Omental fat pad (tissue), 4 donors: ENCODE measurements around the gene ALG12. TPM values are rescaled to one million over a fixed set of nuclear protein-coding genes. Genes with fewer than 3 reads are reported as not detected.

Source experiments
- ATAC-seq: fragments of 150-250 bp; one replicate; pipeline ENCODE4 v1.9.1; 2016; ENCODE audit warnings: mild to moderate bottlenecking, moderate library complexity; ENCODE audit not compliant: low FRiP score
- DNase-seq: peaks from one replicate; pipeline ENCODE4 v3.0.0-alpha.2; 2019; ENCODE audit warnings: low spot score
- total RNA-seq, 4 donors: library from RNA; depleted of rRNA; stranded (reverse); fragments of >200 nt; gene quantifications; one replicate each; pipeline ENCODE4 v1.1.0, GENCODE V29; 2016
- TF ChIP-seq, protein P1 (sequence below), 3 donors: fragments of 450-650 bp; IDR thresholded peaks; one replicate each; pipeline ENCODE4 v1.5.1; 2016 to 2017; ENCODE audit warnings: antibody characterized with exemption in 3 of 3, mild to moderate bottlenecking in 3 of 3, moderate library complexity in 2 of 3

Gene ALG12
- total RNA-seq, 4 donors from 2014 or later = 11.7 to 21.8 (median 13.0) TPM

DNA sequence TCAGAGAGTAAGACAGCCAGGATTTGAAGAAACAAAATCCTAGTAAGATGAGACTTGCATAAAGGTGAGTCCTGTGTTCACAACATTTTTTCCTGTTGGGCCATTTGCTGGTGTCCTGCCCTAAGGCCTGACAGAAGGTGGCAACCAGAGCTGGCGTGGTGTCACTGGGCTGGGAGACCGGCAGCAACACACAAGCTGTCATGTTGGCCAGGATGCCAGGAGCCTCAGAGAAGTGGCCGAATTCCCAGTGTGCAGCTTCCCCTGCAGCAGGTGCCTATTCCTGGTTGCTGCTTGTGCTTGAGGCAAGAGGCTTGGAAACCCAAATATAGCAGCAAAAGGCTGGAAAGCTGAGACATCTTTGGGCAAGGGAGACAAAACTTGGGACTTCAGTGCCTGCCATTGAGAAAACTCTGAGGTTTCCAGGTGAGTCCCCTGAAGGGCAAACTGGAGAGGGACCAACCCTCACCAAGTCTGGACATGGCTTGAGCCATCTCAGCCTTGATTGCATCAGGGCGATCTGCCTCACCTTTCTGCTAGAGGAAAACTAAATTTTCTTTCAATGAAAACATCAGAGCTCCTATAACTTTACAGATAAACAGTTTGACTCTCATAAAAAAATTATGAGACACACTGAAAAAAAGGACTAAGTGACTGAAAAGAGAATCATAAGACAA, 25.9 kb downstream of the ALG12 start:
- TF ChIP-seq, protein P1, sequence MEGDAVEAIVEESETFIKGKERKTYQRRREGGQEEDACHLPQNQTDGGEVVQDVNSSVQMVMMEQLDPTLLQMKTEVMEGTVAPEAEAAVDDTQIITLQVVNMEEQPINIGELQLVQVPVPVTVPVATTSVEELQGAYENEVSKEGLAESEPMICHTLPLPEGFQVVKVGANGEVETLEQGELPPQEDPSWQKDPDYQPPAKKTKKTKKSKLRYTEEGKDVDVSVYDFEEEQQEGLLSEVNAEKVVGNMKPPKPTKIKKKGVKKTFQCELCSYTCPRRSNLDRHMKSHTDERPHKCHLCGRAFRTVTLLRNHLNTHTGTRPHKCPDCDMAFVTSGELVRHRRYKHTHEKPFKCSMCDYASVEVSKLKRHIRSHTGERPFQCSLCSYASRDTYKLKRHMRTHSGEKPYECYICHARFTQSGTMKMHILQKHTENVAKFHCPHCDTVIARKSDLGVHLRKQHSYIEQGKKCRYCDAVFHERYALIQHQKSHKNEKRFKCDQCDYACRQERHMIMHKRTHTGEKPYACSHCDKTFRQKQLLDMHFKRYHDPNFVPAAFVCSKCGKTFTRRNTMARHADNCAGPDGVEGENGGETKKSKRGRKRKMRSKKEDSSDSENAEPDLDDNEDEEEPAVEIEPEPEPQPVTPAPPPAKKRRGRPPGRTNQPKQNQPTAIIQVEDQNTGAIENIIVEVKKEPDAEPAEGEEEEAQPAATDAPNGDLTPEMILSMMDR (IDR thresholded peaks at IDR 0.05) = no peak
- ATAC-seq (no peak), DNase-seq (no peak)

- TF ChIP-seq, protein P1 (IDR thresholded peaks at IDR 0.05) = no peak
- DNase-seq (no peak), ATAC-seq (no peak)
These were observed 29.2 kb downstream of the ALG12 start for GRCh38 chr22:49889071-49889470.

DNA sequence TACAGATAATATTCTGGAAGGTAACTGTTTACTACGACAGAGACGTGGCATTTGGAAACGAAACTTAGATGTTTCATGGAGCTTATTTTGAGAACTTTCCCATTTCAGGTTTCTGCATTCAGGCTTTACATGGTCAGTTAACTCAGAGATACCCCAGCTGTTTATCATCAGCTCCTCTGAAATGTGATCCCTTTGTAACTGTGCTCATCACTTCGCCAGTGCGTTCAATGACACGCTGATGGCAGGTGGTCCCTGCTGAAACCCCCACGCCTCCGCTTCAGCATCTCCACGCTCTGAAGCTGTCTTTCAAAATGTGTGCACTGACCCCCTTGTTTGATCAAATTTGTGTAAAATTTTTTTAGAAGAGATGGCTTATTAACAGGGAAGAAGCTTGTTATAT, 30.5 kb downstream of the ALG12 start:
- ATAC-seq = no peak
- DNase-seq = no peak
- TF ChIP-seq, protein P1 (IDR thresholded peaks at IDR 0.05) = no peak

GRCh38 chr22:49887064-49887451, 31.2 kb downstream of the ALG12 start:
- ATAC-seq = no peak
- no peak for DNase-seq
- TF ChIP-seq, protein P1 (IDR thresholded peaks at IDR 0.05) = no peak

GRCh38 chr22:49886346-49887063, 31.7 kb downstream of the ALG12 start:
- TF ChIP-seq, protein P1 (IDR thresholded peaks at IDR 0.05) = no peak
- DNase-seq (no peak), ATAC-seq (no peak)

DNA sequence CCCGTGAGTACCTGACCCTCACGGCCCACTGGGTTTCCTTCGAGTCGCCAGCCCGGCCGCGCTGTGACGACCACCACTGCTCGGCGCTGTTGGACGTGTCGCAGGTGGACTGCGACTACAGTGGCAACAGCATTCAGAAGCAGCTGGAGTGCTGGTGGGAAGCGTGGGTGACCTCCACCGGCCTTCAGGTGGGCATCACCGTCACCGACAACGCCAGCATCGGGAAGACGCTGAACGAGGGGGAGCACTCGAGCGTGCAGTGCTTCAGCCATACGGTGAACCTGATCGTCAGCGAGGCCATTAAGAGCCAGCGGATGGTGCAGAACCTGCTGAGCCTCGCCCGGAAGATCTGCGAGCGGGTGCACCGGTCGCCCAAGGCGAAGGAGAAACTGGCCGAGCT, 32.4 kb downstream of the ALG12 start:
- TF ChIP-seq, protein P1 (IDR thresholded peaks at IDR 0.05) = no peak
- DNase-seq (no peak), ATAC-seq (no peak)

GRCh38 chr22:49885281-49885680, 33.0 kb downstream of the ALG12 start:
- DNase-seq (no peak), ATAC-seq (no peak)
- TF ChIP-seq, protein P1 (IDR thresholded peaks at IDR 0.05) = no peak
